Fibroblast of the aortic adventitia (primary cell): ENCODE data around the gene NAV2. TPM values are rescaled to one million over a fixed set of nuclear protein-coding genes. Genes with fewer than 3 reads are reported as not detected.

Experiments used
- DNase-seq: peaks from one replicate; pipeline ENCODE4 v3.0.0-alpha.2; 2010; ENCODE audit warnings: low read depth
- H3K4me3 ChIP-seq: 2 replicates; pipeline ENCODE4 v1.5.1; 2011; ENCODE audit warnings: low read depth, mild to moderate bottlenecking, control low read depth, low read length, moderate library complexity
- total RNA-seq: library from RNA; depleted of rRNA; stranded (reverse); fragments of >200 nt; gene quantifications from 2 replicates; pipeline ENCODE4 v1.2.3, GENCODE V29; 2012; ENCODE audit warnings: low replicate concordance
- TF ChIP-seq, protein P1 (sequence below): IDR thresholded peaks from 2 replicates; pipeline ENCODE4 v1.5.1; 2011; ENCODE audit warnings: mild to moderate bottlenecking, low read length, control low read depth, inconsistent platforms; ENCODE audit not compliant: insufficient read depth

NAV2 gene
- total RNA-seq, 1 donor: 44.6 TPM

- no peak for DNase-seq
- TF ChIP-seq, protein P1, sequence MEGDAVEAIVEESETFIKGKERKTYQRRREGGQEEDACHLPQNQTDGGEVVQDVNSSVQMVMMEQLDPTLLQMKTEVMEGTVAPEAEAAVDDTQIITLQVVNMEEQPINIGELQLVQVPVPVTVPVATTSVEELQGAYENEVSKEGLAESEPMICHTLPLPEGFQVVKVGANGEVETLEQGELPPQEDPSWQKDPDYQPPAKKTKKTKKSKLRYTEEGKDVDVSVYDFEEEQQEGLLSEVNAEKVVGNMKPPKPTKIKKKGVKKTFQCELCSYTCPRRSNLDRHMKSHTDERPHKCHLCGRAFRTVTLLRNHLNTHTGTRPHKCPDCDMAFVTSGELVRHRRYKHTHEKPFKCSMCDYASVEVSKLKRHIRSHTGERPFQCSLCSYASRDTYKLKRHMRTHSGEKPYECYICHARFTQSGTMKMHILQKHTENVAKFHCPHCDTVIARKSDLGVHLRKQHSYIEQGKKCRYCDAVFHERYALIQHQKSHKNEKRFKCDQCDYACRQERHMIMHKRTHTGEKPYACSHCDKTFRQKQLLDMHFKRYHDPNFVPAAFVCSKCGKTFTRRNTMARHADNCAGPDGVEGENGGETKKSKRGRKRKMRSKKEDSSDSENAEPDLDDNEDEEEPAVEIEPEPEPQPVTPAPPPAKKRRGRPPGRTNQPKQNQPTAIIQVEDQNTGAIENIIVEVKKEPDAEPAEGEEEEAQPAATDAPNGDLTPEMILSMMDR: no peak
- H3K4me3 ChIP-seq: no peak overlapping the region
Observed at GRCh38 chr11:20116825-20117224, 404.2 kb downstream of the NAV2 start.

- DNase-seq: peak; percentile 29
- no peak overlapping the region for H3K4me3 ChIP-seq
- TF ChIP-seq, protein P1: no peak
Observed at GRCh38 chr11:20117291-20117690, 404.7 kb downstream of the NAV2 start.

- no peak overlapping the region for H3K4me3 ChIP-seq
- TF ChIP-seq, protein P1: no peak
- DNase-seq: no peak
Observed at GRCh38 chr11:20118209-20118608, 405.6 kb downstream of the NAV2 start.

DNA sequence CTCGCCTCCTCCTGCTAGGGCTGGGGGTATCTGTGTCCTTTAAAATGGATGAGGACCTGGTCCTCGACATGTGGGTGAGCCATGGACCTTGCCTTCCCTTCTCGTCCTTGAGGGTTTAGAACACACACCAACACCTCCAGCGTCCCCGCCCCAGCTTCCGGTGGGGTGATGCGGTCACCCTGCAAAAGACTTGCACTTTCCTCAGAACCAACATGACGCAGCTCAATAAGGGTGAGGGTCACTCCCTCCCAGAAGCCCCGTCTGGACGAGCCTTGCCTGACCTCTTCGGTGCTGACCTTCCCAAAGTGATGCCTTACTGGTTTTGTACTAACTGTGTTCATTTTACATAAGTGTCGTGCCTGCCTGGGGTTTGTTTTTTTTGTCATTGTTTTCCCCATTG lies 406.7 kb downstream of the NAV2 start:
- no peak overlapping the region for H3K4me3 ChIP-seq
- DNase-seq: no peak
- TF ChIP-seq, protein P1: no peak

- TF ChIP-seq, protein P1: no peak
- DNase-seq: no peak
Observed at GRCh38 chr11:20120134-20120925, 407.7 kb downstream of the NAV2 start.

GRCh38 chr11:20122131-20122530 lies 409.5 kb downstream of the NAV2 start:
- no peak overlapping the region for H3K4me3 ChIP-seq
- no peak for DNase-seq
- TF ChIP-seq, protein P1: no peak

More at GRCh38 chr11:20120134-20120925, 407.7 kb downstream of the NAV2 start:
- no peak overlapping the region for H3K4me3 ChIP-seq
